B cell (primary cell): ENCODE results near the gene HSPB9. TPM values are rescaled to one million over a fixed set of nuclear protein-coding genes. Genes with fewer than 3 reads are reported as not detected.

ENCODE experiments used
- ATAC-seq: fragments of 200-7000 bp; cut with Tn5 transposase; one replicate; pipeline ENCODE4 v1.10.0; 2021; ENCODE audit warnings: low read depth, mild to moderate bottlenecking, moderate number of reproducible peaks, moderate library complexity
- CTCF ChIA-PET: fragments of 350-600 bp; sonication (Branson Sonifier 250); formaldehyde crosslinking; loops from one replicate; lab custom pipeline; 2021; ENCODE audit warnings: antibody characterized with exemption, inconsistent platforms; lab: Charles Lee
- POLR2A ChIA-PET: fragments of 350-600 bp; sonication (Branson Sonifier 250); formaldehyde crosslinking; loops from one replicate; lab custom pipeline; 2021; ENCODE audit warnings: antibody characterized with exemption; lab: Charles Lee
- DNase-seq: peaks from one replicate; pipeline ENCODE4 v3.0.0; 2013
- H2AFZ ChIP-seq: 2 replicates; pipeline ENCODE4 v1.6.1; 2012; ENCODE audit warnings: mild to moderate bottlenecking, low read depth, low read length; ENCODE audit not compliant: insufficient read depth, poor library complexity, severe bottlenecking
- H3K27ac ChIP-seq, 2 donors: 1 replicate in 1 of 2; 2 replicates in 1 of 2; pipeline ENCODE4 v1.5.1; 2012 to 2013; ENCODE audit warnings: low read length in 2 of 2, mild to moderate bottlenecking in 2 of 2, moderate library complexity in 1 of 2
- H3K27me3 ChIP-seq, 4 experiments: fragments of 200-600 bp in 1 of 4; sonication (generic) in 1 of 4; replicated peaks in 1 of 4; 1 replicate in 2 of 4; 2 replicates in 2 of 4; pipeline versions ENCODE4 v1.6.1 to v1.7.0; 2013 to 2016; ENCODE audit warnings: low read length in 3 of 4, mild to moderate bottlenecking in 2 of 4, mixed read lengths in 1 of 4, moderate library complexity in 1 of 4; ENCODE audit not compliant: insufficient read depth in 4 of 4, control insufficient read depth in 3 of 4; ENCODE audit errors: control extremely low read depth in 1 of 4
- H3K36me3 ChIP-seq, 2 experiments: replicated peaks in 1 of 2; 1 replicate in 1 of 2; 2 replicates in 1 of 2; pipeline versions ENCODE4 v1.6.1 to v1.7.1; 2013; ENCODE audit warnings: low read length in 1 of 2; ENCODE audit not compliant: insufficient read depth in 2 of 2, control insufficient read depth in 1 of 2; ENCODE audit errors: control extremely low read depth in 1 of 2, extremely low read depth in 1 of 2
- H3K4me1 ChIP-seq, 2 donors: fragments of 200-600 bp in 1 of 2; sonication (generic) in 1 of 2; 1 replicate in 1 of 2; 2 replicates in 1 of 2; pipeline versions ENCODE4 v1.5.1 to v1.6.1; 2013 to 2017; ENCODE audit warnings: low read length in 2 of 2; ENCODE audit not compliant: control insufficient read depth in 2 of 2, insufficient read depth in 2 of 2
- H3K4me2 ChIP-seq: replicated peaks from 2 replicates; pipeline ENCODE3; 2012; ENCODE audit warnings: mild to moderate bottlenecking, low read depth, low read length; ENCODE audit not compliant: poor library complexity, severe bottlenecking
- H3K4me3 ChIP-seq, 5 experiments: fragments of 200-600 bp in 1 of 5; sonication (generic) in 1 of 5; 1 replicate in 3 of 5; 2 replicates in 2 of 5; pipeline versions ENCODE4 v1.5.1 to v1.7.0; 2011 to 2016; ENCODE audit warnings: low read length in 4 of 5, mild to moderate bottlenecking in 4 of 5, low read depth in 2 of 5, control low read depth in 1 of 5, moderate library complexity in 1 of 5; ENCODE audit not compliant: insufficient read depth in 1 of 5; ENCODE audit errors: control extremely low read depth in 1 of 5, extremely low read depth in 1 of 5
- H3K79me2 ChIP-seq: fragments of 200-600 bp; sonication (generic); one replicate; pipeline ENCODE4 v1.6.0; 2016; ENCODE audit warnings: low read length; ENCODE audit not compliant: control insufficient read depth, insufficient read depth
- H3K9ac ChIP-seq: fragments of 200-600 bp; sonication (generic); 2 replicates; pipeline ENCODE4 v1.6.1; 2017; ENCODE audit warnings: mild to moderate bottlenecking, low read length, moderate library complexity
- H3K9me3 ChIP-seq, 3 donors: one replicate each; pipeline versions ENCODE4 v1.6.1 to v1.7.1; 2013; ENCODE audit warnings: low read length in 2 of 3; ENCODE audit not compliant: control insufficient read depth in 2 of 3, insufficient read depth in 1 of 3; ENCODE audit errors: control extremely low read depth in 1 of 3
- H4K20me1 ChIP-seq: 2 replicates; pipeline ENCODE4 v1.6.0; 2012; ENCODE audit warnings: mild to moderate bottlenecking, low read length; ENCODE audit not compliant: insufficient read depth, control insufficient read depth, poor library complexity, severe bottlenecking
- H3K27ac Mint-ChIP-seq: one replicate; pipeline ENCODE4 v1.8.0; 2021; ENCODE audit warnings: mixed read lengths
- H3K27me3 Mint-ChIP-seq: one replicate; pipeline ENCODE4 v1.8.0; 2021; ENCODE audit warnings: mixed read lengths
- H3K4me1 Mint-ChIP-seq: one replicate; pipeline ENCODE4 v1.8.0; 2021; ENCODE audit warnings: mixed read lengths
- H3K4me3 Mint-ChIP-seq: one replicate; pipeline ENCODE4 v1.8.0; 2021; ENCODE audit warnings: mixed read lengths
- H3K9me3 Mint-ChIP-seq: one replicate; pipeline ENCODE4 v1.8.0; 2022; ENCODE audit warnings: mixed read lengths; ENCODE audit not compliant: insufficient read depth
- EZH2 ChIP-seq: IDR thresholded peaks from 2 replicates; pipeline ENCODE4 v1.6.1; 2012; ENCODE audit warnings: borderline replicate concordance, low read depth, mild to moderate bottlenecking, moderate library complexity, low read length; ENCODE audit not compliant: insufficient read depth, poor library complexity, severe bottlenecking
- WGBS: methylation state at CpG from one replicate; pipeline ENCODE4 v1.1.5; 2013; ENCODE audit warnings: missing lambda C conversion rate; ENCODE audit not compliant: insufficient coverage; 5-methylcytosine and 5-hydroxymethylcytosine counted together
- intact Hi-C: fragments of 100-400 bp; cut with micrococcal nuclease; formaldehyde crosslinking; loops from one replicate; pipeline ENCODE4 v1.10.0; 2022
- polyA plus RNA-seq: library from polyadenylated mRNA; depleted of rRNA; stranded (reverse); fragments of >200 nt; gene quantifications from 2 replicates; pipeline ENCODE4 v1.2.3, GENCODE V29; 2012
- total RNA-seq, 2 donors: library from RNA; stranded (reverse); fragments of 120-200 nt in 1 of 2; gene quantifications; 1 replicate in 1 of 2; 2 replicates in 1 of 2; pipeline versions ENCODE4 v1.2.3 to v1.2.4, GENCODE V29; 2013 to 2022
- TF ChIP-seq, protein P1 (sequence below): fragments of 200-600 bp; IDR thresholded peaks from one replicate; pipeline ENCODE4 v1.8.0; 2022; ENCODE audit warnings: antibody characterized with exemption, mild to moderate bottlenecking

The HSPB9 gene
- total and polyA plus RNA-seq, 2 donors (not counting 1 experiment from before 2014, with no cell fraction given) = 0.09 TPM; not detected in 1

- no peak overlapping the region for H3K27ac Mint-ChIP-seq
- H3K9me3 Mint-ChIP-seq = no peaks in the 10 kb centered on the region
- no peaks in the 10 kb centered on the region for H3K4me1 ChIP-seq
- H3K36me3 ChIP-seq = no peaks in the 10 kb centered on the region
- ATAC-seq (no peak), DNase-seq (no peak)
- intact Hi-C loops = no loop called here
- no peak overlapping the region for H3K4me2 ChIP-seq
- POLR2A ChIA-PET = no interaction called here
- TF ChIP-seq, protein P1, sequence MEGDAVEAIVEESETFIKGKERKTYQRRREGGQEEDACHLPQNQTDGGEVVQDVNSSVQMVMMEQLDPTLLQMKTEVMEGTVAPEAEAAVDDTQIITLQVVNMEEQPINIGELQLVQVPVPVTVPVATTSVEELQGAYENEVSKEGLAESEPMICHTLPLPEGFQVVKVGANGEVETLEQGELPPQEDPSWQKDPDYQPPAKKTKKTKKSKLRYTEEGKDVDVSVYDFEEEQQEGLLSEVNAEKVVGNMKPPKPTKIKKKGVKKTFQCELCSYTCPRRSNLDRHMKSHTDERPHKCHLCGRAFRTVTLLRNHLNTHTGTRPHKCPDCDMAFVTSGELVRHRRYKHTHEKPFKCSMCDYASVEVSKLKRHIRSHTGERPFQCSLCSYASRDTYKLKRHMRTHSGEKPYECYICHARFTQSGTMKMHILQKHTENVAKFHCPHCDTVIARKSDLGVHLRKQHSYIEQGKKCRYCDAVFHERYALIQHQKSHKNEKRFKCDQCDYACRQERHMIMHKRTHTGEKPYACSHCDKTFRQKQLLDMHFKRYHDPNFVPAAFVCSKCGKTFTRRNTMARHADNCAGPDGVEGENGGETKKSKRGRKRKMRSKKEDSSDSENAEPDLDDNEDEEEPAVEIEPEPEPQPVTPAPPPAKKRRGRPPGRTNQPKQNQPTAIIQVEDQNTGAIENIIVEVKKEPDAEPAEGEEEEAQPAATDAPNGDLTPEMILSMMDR = no peak
- no peak for TF ChIP-seq EZH2
- no peaks in the 10 kb centered on the region for H3K27me3 ChIP-seq
- H2AFZ ChIP-seq = no peak overlapping the region
- no peaks in the 10 kb centered on the region for H3K9me3 ChIP-seq
- H3K9ac ChIP-seq = no peak overlapping the region
- H4K20me1 ChIP-seq = no peaks in the 10 kb centered on the region
- no peak overlapping the region for H3K4me3 ChIP-seq
- no peak overlapping the region for H3K27ac ChIP-seq
- H3K4me1 Mint-ChIP-seq = peaks cover 4% of the 10 kb centered on the region
- H3K27me3 Mint-ChIP-seq = no peaks in the 10 kb centered on the region
- H3K4me3 Mint-ChIP-seq = no peak overlapping the region
- CTCF ChIA-PET = interaction anchor here (0.8 kb wide), 1 partner anchor 17 kb away, joined by 3 read pairs; no protein-coding TSS in a partner anchor
- 98% methylated on average over 19 of the region's 19 CpGs for WGBS
- H3K79me2 ChIP-seq = no peaks in the 10 kb centered on the region
Measured at GRCh38 chr17:42166196-42166763, 43.7 kb downstream of the HSPB9 start.

DNA sequence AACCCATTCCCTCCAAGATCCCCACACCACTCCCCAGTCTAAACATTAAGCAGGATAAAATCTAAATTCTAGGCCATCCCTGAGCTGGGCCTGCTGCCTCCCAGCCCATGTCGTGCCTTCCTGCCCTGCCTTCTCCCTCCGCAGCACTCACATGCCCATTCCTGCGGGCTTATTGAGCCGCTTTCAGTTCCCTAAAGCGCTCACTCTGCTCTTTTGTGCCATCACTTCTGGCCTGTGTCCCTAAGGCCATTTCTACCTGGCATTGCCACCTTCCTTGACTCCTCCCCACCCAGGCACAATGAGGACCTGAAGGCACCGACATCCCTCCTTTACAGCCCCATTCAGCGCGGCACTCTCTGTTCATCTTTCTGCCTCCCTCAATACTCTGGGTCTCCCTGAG lies 45.2 kb downstream of the HSPB9 start:
- Histone ChIP-seq H3K27ac (no peak overlapping the region), H3K36me3 (no peaks in the 10 kb centered on the region), H3K4me2 (no peak overlapping the region), H2AFZ (no peak overlapping the region), H3K4me1 (no peaks in the 10 kb centered on the region), H3K27me3 (no peaks in the 10 kb centered on the region), H3K79me2 (no peaks in the 10 kb centered on the region), H3K9ac (no peak overlapping the region), H4K20me1 (no peaks in the 10 kb centered on the region), H3K4me3 (no peak overlapping the region), H3K9me3 (no peaks in the 10 kb centered on the region)
- Mint-ChIP-seq H3K27me3 (no peaks in the 10 kb centered on the region), H3K4me3 (no peak overlapping the region), H3K4me1 (no peaks in the 10 kb centered on the region), H3K9me3 (no peaks in the 10 kb centered on the region), H3K27ac (no peak overlapping the region)
- no peak for DNase-seq
- TF ChIP-seq, protein P1 = no peak
- TF ChIP-seq EZH2 = no peak
- ChIA-PET POLR2A (no interaction called here), CTCF (interaction anchor here (1.2 kb wide), 1 partner anchor 13 kb away, joined by 3 read pairs; the partner anchor contains the start of gene KCNH4)
- ATAC-seq = no peak
- intact Hi-C loops = no loop called here
- 89% methylated on average over 8 of the region's 8 CpGs for WGBS
